Neural cell (in vitro differentiated cells): ENCODE results near the gene SH2D3A. TPM values are rescaled to one million over a fixed set of nuclear protein-coding genes. Genes with fewer than 3 reads are reported as not detected.

Experiments used
- H2AFZ ChIP-seq: fragments of 200-600, 300-800 bp; sonication (generic), shearing (Covaris generic); 2 replicates; pipeline ENCODE4 v1.6.0; 2014; ENCODE audit warnings: low read depth, mild to moderate bottlenecking, antibody characterized with exemption, low read length, moderate library complexity
- H3F3A ChIP-seq: fragments of 200-600 bp; shearing (Covaris generic); 2 replicates; pipeline ENCODE4 v1.6.1; 2016; ENCODE audit warnings: mild to moderate bottlenecking, moderate library complexity, mixed read lengths, antibody characterized with exemption, low read length; ENCODE audit not compliant: insufficient read depth, poor library complexity, severe bottlenecking
- H3K27ac ChIP-seq: fragments of 200-600, 300-800 bp; sonication (generic), shearing (Covaris generic); 2 replicates; pipeline ENCODE4 v1.5.1; 2014; ENCODE audit warnings: mild to moderate bottlenecking, low read length, moderate library complexity
- H3K27me3 ChIP-seq: fragments of 300-800, 200-600 bp; sonication (generic), shearing (Covaris generic); 2 replicates; pipeline ENCODE4 v1.6.0; 2014; ENCODE audit warnings: mild to moderate bottlenecking, low read depth, low read length, moderate library complexity; ENCODE audit not compliant: insufficient read depth
- H3K36me3 ChIP-seq: fragments of 300-800, 200-600 bp; sonication (generic), shearing (Covaris generic); 2 replicates; pipeline ENCODE4 v1.5.1; 2014; ENCODE audit warnings: mild to moderate bottlenecking, antibody characterized with exemption, low read length, moderate library complexity; ENCODE audit not compliant: insufficient read depth
- H3K4me2 ChIP-seq: fragments of 300-800, 200-600 bp; sonication (generic), shearing (Covaris generic); 2 replicates; pipeline ENCODE4 v1.6.0; 2014; ENCODE audit warnings: mild to moderate bottlenecking, low read length
- H3K4me3 ChIP-seq: fragments of 300-800, 200-600 bp; sonication (generic), shearing (Covaris generic); 2 replicates; pipeline ENCODE4 v1.5.1; 2014; ENCODE audit warnings: mild to moderate bottlenecking, low read length, moderate library complexity
- H3K79me2 ChIP-seq: fragments of 200-600 bp; shearing (Covaris generic); replicated peaks from 2 replicates; pipeline ENCODE4 v1.6.0; 2014; ENCODE audit warnings: mild to moderate bottlenecking, low read length, moderate library complexity; ENCODE audit not compliant: insufficient read depth
- H3K9ac ChIP-seq: fragments of 300-800, 200-600 bp; sonication (generic), shearing (Covaris generic); 2 replicates; pipeline ENCODE4 v1.6.1; 2016; ENCODE audit warnings: mild to moderate bottlenecking, low read length, mixed read lengths
- H3K9me2 ChIP-seq: fragments of 200-600 bp; shearing (Covaris generic); 2 replicates; pipeline ENCODE4 v1.6.1; 2016; ENCODE audit warnings: mild to moderate bottlenecking, low read length, mixed read lengths; ENCODE audit not compliant: insufficient read depth
- H3K9me3 ChIP-seq: fragments of 200-600, 300-800 bp; sonication (generic), shearing (Covaris generic); 2 replicates; pipeline ENCODE4 v1.6.1; 2016; ENCODE audit warnings: mild to moderate bottlenecking, mixed run types, low read length, moderate library complexity, mixed read lengths
- H4K20me1 ChIP-seq: fragments of 200-600 bp; shearing (Covaris generic); 2 replicates; pipeline ENCODE4 v1.6.1; 2016; ENCODE audit warnings: mild to moderate bottlenecking, mixed run types; ENCODE audit not compliant: insufficient read depth
- CTCF ChIP-seq: fragments of 450-650 bp; IDR thresholded peaks from 2 replicates; pipeline ENCODE4 v1.5.1; 2014; ENCODE audit warnings: antibody characterized with exemption, mild to moderate bottlenecking, moderate library complexity; ENCODE audit not compliant: poor library complexity, severe bottlenecking
- EP300 ChIP-seq: fragments of 450-650 bp; conservative IDR thresholded peaks from 2 replicates; pipeline ENCODE4 v1.6.1; 2014; ENCODE audit warnings: antibody characterized with exemption, mild to moderate bottlenecking, moderate library complexity; ENCODE audit not compliant: poor library complexity, severe bottlenecking
- EZH2 ChIP-seq: fragments of 200-600, 300-800 bp; shearing (Covaris generic), sonication (generic); IDR thresholded peaks from 2 replicates; pipeline ENCODE4 v1.6.1; 2014; ENCODE audit warnings: antibody characterized with exemption, low read length, borderline replicate concordance, mild to moderate bottlenecking; ENCODE audit not compliant: insufficient read depth, poor library complexity, severe bottlenecking
- MXI1 ChIP-seq: fragments of 450-650 bp; conservative IDR thresholded peaks from 2 replicates; pipeline ENCODE4 v1.6.1; 2014; ENCODE audit warnings: antibody characterized with exemption, mild to moderate bottlenecking; ENCODE audit not compliant: poor library complexity, severe bottlenecking
- POLR2AphosphoS5 ChIP-seq: IDR thresholded peaks from 2 replicates; pipeline ENCODE4 v1.6.1; 2012
- RAD21 ChIP-seq: fragments of 450-650 bp; conservative IDR thresholded peaks from 2 replicates; pipeline ENCODE4 v1.6.1; 2014; ENCODE audit warnings: antibody characterized with exemption, mild to moderate bottlenecking, moderate library complexity
- REST ChIP-seq: IDR thresholded peaks from 2 replicates; pipeline ENCODE4 v1.6.1; 2012; ENCODE audit warnings: borderline replicate concordance
- SMC3 ChIP-seq: fragments of 450-650 bp; conservative IDR thresholded peaks from 2 replicates; pipeline ENCODE4 v1.6.1; 2014; ENCODE audit warnings: antibody characterized with exemption, mild to moderate bottlenecking, moderate library complexity; ENCODE audit not compliant: poor library complexity
- TAF1 ChIP-seq: IDR thresholded peaks from 2 replicates; pipeline ENCODE4 v1.6.1; 2012; ENCODE audit warnings: low read depth
- polyA plus RNA-seq: library from polyadenylated mRNA; depleted of rRNA; stranded (reverse); fragments of >200 nt; gene quantifications from 2 replicates; pipeline ENCODE4 v1.2.3, GENCODE V29; 2014

SH2D3A gene
- polyA plus RNA-seq, 1 donor from 2014 or later, result 3.6 TPM

GRCh38 chr19:6717036-6717435 is 50.2 kb downstream of the SH2D3A start:
- H3K9ac ChIP-seq, result no peak overlapping the region
- no peaks in the 10 kb centered on the region for H4K20me1 ChIP-seq
- no peak for TF ChIP-seq MXI1
- TF ChIP-seq POLR2AphosphoS5, result no peak
- TF ChIP-seq EZH2, result no peak
- no peak for TF ChIP-seq RAD21
- no peak for TF ChIP-seq REST
- no peak for TF ChIP-seq SMC3
- TF ChIP-seq TAF1, result no peak
- TF ChIP-seq CTCF, result peak; percentile 8
- H3K4me2 ChIP-seq, result no peak overlapping the region
- H2AFZ ChIP-seq, result no peak overlapping the region
- no peaks in the 10 kb centered on the region for H3K9me3 ChIP-seq
- H3K27ac ChIP-seq, result no peak overlapping the region
- H3K9me2 ChIP-seq, result no peaks in the 10 kb centered on the region
- H3F3A ChIP-seq, result no peaks in the 10 kb centered on the region
- no peaks in the 10 kb centered on the region for H3K27me3 ChIP-seq
- H3K4me3 ChIP-seq, result no peak overlapping the region
- no peaks in the 10 kb centered on the region for H3K36me3 ChIP-seq
- H3K79me2 ChIP-seq, result no peaks in the 10 kb centered on the region

GRCh38 chr19:6716610-6716970 is 50.6 kb downstream of the SH2D3A start:
- H3F3A ChIP-seq, result no peaks in the 10 kb centered on the region
- no peaks in the 10 kb centered on the region for H3K9me2 ChIP-seq
- no peak overlapping the region for H3K27ac ChIP-seq
- H3K9ac ChIP-seq, result no peak overlapping the region
- H2AFZ ChIP-seq, result no peak overlapping the region
- H3K9me3 ChIP-seq, result no peaks in the 10 kb centered on the region
- H3K27me3 ChIP-seq, result peaks cover 2% of the 10 kb centered on the region
- H3K79me2 ChIP-seq, result no peaks in the 10 kb centered on the region
- no peak overlapping the region for H3K4me3 ChIP-seq
- TF ChIP-seq RAD21 (no peak), POLR2AphosphoS5 (no peak), REST (no peak), MXI1 (no peak), CTCF (no peak), EZH2 (no peak), EP300 (no peak), TAF1 (no peak), SMC3 (no peak)
- H3K4me2 ChIP-seq, result no peak overlapping the region
- H3K36me3 ChIP-seq, result no peaks in the 10 kb centered on the region
- H4K20me1 ChIP-seq, result no peaks in the 10 kb centered on the region
